Ovary (tissue), 9 donors: ENCODE data around the gene LMOD3. TPM values are rescaled to one million over a fixed set of nuclear protein-coding genes. Genes with fewer than 3 reads are reported as not detected.

Source experiments
- DNase-seq, 5 donors: peaks; one replicate each; pipeline ENCODE4 v3.0.0-alpha.2; 2019 to 2020
- H3K27ac ChIP-seq, 2 donors: fragments of 200-600 bp; one replicate each; pipeline versions ENCODE4 v1.5.1 to v1.8.0; 2019 to 2022
- H3K27me3 ChIP-seq: fragments of 200-600 bp; one replicate; pipeline ENCODE4 v1.8.0; 2022
- H3K36me3 ChIP-seq: fragments of 200-600 bp; sonication (generic); one replicate; pipeline ENCODE4 v1.5.1; 2019
- H3K4me1 ChIP-seq: one replicate; pipeline ENCODE4 v1.8.1; 2013; ENCODE audit warnings: mild to moderate bottlenecking, moderate library complexity; ENCODE audit not compliant: insufficient read depth
- H3K4me3 ChIP-seq: fragments of 200-600 bp; sonication (generic); one replicate; pipeline ENCODE4 v1.5.1; 2017
- H3K9me3 ChIP-seq, 2 donors: fragments of 200-600 bp in 1 of 2; sonication (generic) in 1 of 2; one replicate each; pipeline versions ENCODE4 v1.5.1 to v1.8.1; 2013 to 2019; ENCODE audit warnings: mild to moderate bottlenecking in 1 of 2, moderate library complexity in 1 of 2
- EP300 ChIP-seq: sonication (generic); formaldehyde crosslinking; IDR thresholded peaks from one replicate; pipeline ENCODE4 v1.6.1; 2017; ENCODE audit warnings: antibody characterized with exemption
- POLR2A ChIP-seq: fragments of 450-650 bp; IDR thresholded peaks from one replicate; pipeline ENCODE4 v1.6.1; 2017; ENCODE audit warnings: antibody characterized with exemption, mild to moderate bottlenecking, moderate library complexity
- WGBS, 3 donors: extraction: QIAGEN DNeasy Blood & Tissue Kit in 1 of 3; methylation state at CpG; one replicate each; pipeline versions ENCODE4 v1.1.5 to v1.1.7; 2013 to 2017; 5-methylcytosine and 5-hydroxymethylcytosine counted together
- intact Hi-C, 4 donors: fragments of 100-400 bp; cut with DNase I; formaldehyde crosslinking; loops; one replicate each; pipeline versions ENCODE4 v1.11.0 to v1.15.1; 2022 to 2023
- polyA plus RNA-seq, 2 donors: library from polyadenylated mRNA; stranded (reverse); fragments of 200-250 nt in 1 of 2; fragments of 350-450 nt in 1 of 2; fragmentation: Illumina TruSeq in 1 of 2; extraction: RNeasy Lipid Tissue Mini Kit (QIAGEN cat#74804) in 1 of 2; gene quantifications; one replicate each; pipeline ENCODE4 v1.2.3, GENCODE V29; 2013 to 2014
- total RNA-seq, 7 donors: library from RNA; depleted of rRNA in 2 of 7; stranded (reverse); fragments of >200 nt in 2 of 7; fragmentation: NEBNext Ultra II Directional in 3 of 7; extraction: Animal tissue kit (Norgen Biotek cat#: 25700) in 3 of 7; gene quantifications; one replicate each; pipeline versions ENCODE4 v1.1.0 to v1.2.4, GENCODE V29; 2016 to 2023
- TF ChIP-seq, protein P1 (sequence below), 3 donors: fragments of 450-650 bp in 2 of 3; fragments of 200-600 bp in 1 of 3; IDR thresholded peaks; one replicate each; pipeline versions ENCODE4 v1.5.1 to v1.8.0; 2016 to 2022; ENCODE audit warnings: antibody characterized with exemption in 3 of 3, mild to moderate bottlenecking in 1 of 3
- donor health status: DM: no; HTN: no; CAD: no; lungs with moderate emphysema.
- donor health status: DM: no; HTN: no; CAD: no.
- donor health status: Bipolar disorder and iron deficiency.
- donor health status: DM: yes; HTN: yes; CAD: no.
- donor health status: DM: no; HTN: no; CAD: no.
- donor health status: DM: yes; HTN: yes; CAD: no.

LMOD3 gene
- total and polyA plus RNA-seq, 9 donors = 0.10 to 0.36 (median 0.13) TPM; not detected in 6

DNA sequence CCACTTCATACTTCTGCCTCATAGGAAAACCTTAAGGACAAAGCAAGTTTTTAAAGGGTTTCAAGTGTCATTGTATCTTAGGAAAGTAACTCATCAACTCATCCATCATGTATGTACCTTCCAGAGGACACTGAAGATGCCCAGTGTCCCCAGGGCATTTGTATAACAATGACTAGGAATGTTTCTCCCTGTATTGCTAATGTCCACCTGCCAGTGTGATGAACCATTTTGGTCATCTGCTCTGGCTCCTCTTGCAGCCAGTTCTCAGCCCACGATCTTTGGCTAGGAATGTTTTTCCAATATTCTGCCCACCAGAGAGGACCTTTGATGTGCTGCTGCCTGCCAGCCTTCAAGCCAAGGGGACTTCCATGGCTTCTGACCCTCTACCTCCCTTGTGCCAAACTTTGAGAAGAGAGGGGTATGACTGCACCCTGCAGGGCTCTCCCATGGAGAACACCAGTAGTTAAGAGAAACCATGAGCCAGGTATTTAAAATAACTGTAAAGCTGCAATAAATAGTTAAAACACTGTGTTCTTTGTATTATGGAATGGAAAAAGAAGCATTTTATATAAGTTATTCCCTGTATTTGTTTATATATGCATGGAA is 11.4 kb downstream of the LMOD3 start:
- no peak for DNase-seq
- Histone ChIP-seq H3K4me1 (no peaks in the 10 kb centered on the region), H3K27me3 (no peaks in the 10 kb centered on the region), H3K27ac (no peak overlapping the region), H3K4me3 (no peak overlapping the region), H3K36me3 (no peaks in the 10 kb centered on the region), H3K9me3 (no peaks in the 10 kb centered on the region)
- intact Hi-C loops = no loop called here
- TF ChIP-seq EP300 (no peak), POLR2A (no peak)
- TF ChIP-seq, protein P1, sequence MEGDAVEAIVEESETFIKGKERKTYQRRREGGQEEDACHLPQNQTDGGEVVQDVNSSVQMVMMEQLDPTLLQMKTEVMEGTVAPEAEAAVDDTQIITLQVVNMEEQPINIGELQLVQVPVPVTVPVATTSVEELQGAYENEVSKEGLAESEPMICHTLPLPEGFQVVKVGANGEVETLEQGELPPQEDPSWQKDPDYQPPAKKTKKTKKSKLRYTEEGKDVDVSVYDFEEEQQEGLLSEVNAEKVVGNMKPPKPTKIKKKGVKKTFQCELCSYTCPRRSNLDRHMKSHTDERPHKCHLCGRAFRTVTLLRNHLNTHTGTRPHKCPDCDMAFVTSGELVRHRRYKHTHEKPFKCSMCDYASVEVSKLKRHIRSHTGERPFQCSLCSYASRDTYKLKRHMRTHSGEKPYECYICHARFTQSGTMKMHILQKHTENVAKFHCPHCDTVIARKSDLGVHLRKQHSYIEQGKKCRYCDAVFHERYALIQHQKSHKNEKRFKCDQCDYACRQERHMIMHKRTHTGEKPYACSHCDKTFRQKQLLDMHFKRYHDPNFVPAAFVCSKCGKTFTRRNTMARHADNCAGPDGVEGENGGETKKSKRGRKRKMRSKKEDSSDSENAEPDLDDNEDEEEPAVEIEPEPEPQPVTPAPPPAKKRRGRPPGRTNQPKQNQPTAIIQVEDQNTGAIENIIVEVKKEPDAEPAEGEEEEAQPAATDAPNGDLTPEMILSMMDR (IDR thresholded peaks at IDR 0.05) = no peak
- WGBS, 3 donors = 47 to 53% (median 50%) methylated on average over 1 of the region's 1 CpG

DNA sequence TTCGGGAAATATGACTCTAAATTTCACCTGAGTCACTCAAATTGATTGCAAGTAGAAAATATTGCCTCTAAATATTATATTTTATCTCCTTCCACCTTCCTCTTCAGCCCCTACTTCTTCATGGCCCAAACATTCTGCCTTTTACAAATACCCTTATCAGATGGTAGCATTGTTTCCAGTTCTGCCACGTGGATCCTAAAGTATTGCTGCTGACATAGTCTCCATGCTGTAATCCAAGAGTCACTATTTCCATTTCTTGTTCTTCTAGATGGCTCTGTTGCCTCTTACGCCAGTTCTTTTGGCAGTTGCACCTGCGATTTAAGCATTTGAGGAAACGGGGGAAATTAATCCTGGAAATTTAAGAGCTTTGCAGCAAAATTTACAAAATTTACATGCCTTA is 13.6 kb downstream of the LMOD3 start:
- intact Hi-C loops = no loop called here
- H3K27me3 ChIP-seq = no peaks in the 10 kb centered on the region
- no peak for DNase-seq
- no peak for TF ChIP-seq EP300
- TF ChIP-seq, protein P1 (IDR thresholded peaks at IDR 0.05) = no peak
- no peak for TF ChIP-seq POLR2A
- no peak overlapping the region for H3K27ac ChIP-seq
- H3K4me1 ChIP-seq = no peaks in the 10 kb centered on the region
- no peaks in the 10 kb centered on the region for H3K36me3 ChIP-seq
- H3K4me3 ChIP-seq = no peak overlapping the region
- no peaks in the 10 kb centered on the region for H3K9me3 ChIP-seq
- 63 to 76% (median 74%) methylated on average over 5 of the region's 5 CpGs for WGBS, 3 donors

DNA sequence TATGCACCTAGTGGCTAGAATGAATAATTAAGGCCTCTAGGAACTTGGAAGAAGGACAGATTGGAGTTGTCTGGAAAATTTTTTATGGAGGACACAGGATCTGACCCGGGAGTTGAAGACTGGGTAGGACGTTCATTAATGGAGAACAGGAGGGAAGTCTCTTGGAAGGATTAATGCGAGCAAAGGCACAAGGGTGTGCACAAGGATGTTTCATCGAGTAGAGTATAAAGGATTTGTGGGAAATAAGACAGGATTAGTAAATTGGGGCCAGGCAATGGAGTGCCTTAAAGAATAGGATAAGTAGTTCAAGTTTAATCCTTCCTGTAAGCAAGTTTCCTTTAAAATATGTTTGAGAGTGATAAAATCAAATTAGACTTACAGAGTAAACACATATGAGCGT is 14.6 kb downstream of the LMOD3 start:
- Histone ChIP-seq H3K4me3 (no peak overlapping the region), H3K27ac (no peak overlapping the region), H3K36me3 (no peaks in the 10 kb centered on the region), H3K9me3 (no peaks in the 10 kb centered on the region), H3K27me3 (no peaks in the 10 kb centered on the region), H3K4me1 (no peaks in the 10 kb centered on the region)
- intact Hi-C loops = no loop called here
- no peak for DNase-seq
- 82 to 92% (median 82%) methylated on average over 5 of the region's 5 CpGs for WGBS, 3 donors
- TF ChIP-seq EP300 (no peak), POLR2A (no peak)
- TF ChIP-seq, protein P1 (IDR thresholded peaks at IDR 0.05) = no peak

DNA sequence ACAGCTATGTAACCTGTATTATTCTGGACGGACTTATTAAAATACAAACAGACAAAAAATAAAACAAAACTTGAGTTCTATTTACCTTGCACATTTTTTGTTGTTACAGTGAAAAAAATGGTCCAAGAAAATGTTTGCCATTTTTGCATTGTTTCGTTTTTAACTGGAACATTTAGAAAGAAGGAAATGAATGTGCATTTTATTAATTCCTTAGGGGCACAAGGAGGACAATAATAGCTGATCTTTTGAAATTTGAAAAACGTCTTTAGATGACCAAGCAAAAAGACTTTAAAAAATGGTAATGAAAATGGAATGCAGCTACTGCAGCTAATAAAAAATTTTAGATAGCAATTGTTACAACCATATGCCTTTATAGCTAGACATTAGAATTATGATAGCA is 17.1 kb downstream of the LMOD3 start:
- peaks cover 2% of the 10 kb centered on the region for H3K4me1 ChIP-seq
- intact Hi-C loops = no loop called here
- H3K9me3 ChIP-seq = no peaks in the 10 kb centered on the region
- no peaks in the 10 kb centered on the region for H3K36me3 ChIP-seq
- no peak overlapping the region for H3K27ac ChIP-seq
- 8 to 15% (median 11%) methylated on average over 3 of the region's 3 CpGs for WGBS, 3 donors
- DNase-seq = no peak
- TF ChIP-seq, protein P1 (IDR thresholded peaks at IDR 0.05) = no peak
- no peak for TF ChIP-seq POLR2A
- TF ChIP-seq EP300 = no peak
- H3K4me3 ChIP-seq = no peak overlapping the region
- H3K27me3 ChIP-seq = no peaks in the 10 kb centered on the region
